Measurements from ENCODE around the gene CCDC93. TPM values are rescaled to one million over a fixed set of nuclear protein-coding genes. Genes with fewer than 3 reads are reported as not detected.

Gene CCDC93
- total and polyA plus RNA-seq, 10 of the 15 experiments (the other 5 are each of a cell fraction or from before 2014, with no cell fraction given), result 3.6 to 27.2 (median 13.5) TPM

- TF ChIP-seq FOXM1 (IDR thresholded peaks at IDR 0.05; ENCODE audit: low read depth, low read length), result no peak
- TF ChIP-seq ZNF687 (IDR thresholded peaks at IDR 0.05), result no peak
- TF ChIP-seq WRNIP1 (IDR thresholded peaks at IDR 0.05; ENCODE audit: borderline replicate concordance, low read depth, low read length), result no peak
- no peak for TF ChIP-seq CHD1 (IDR thresholded peaks at IDR 0.05; ENCODE audit: low read depth, low read length)
- no peak; the same call in 1 of the 2 replicates for TF ChIP-seq GATAD2B (conservative IDR thresholded peaks at IDR 0.05; ENCODE audit: low read depth)
- TF ChIP-seq ATF2 (IDR thresholded peaks at IDR 0.05; ENCODE audit: low read length), result peak; percentile 40; the same call in 1 of the 2 replicates
- TF ChIP-seq POU2F2 (IDR thresholded peaks at IDR 0.05; ENCODE audit: borderline replicate concordance, low read depth, low read length), result peak; percentile 58; the same call in 1 of the 3 replicates
- TF ChIP-seq GABPA (IDR thresholded peaks at IDR 0.05; ENCODE audit: low read depth), result no peak
- TF ChIP-seq PRDM15 (CRISPR knock-in tag; IDR thresholded peaks at IDR 0.05), result no peak
- no peak for TF ChIP-seq MYB (IDR thresholded peaks at IDR 0.05; ENCODE audit: borderline replicate concordance, low read depth, low read length)
- TF ChIP-seq SP1 (IDR thresholded peaks at IDR 0.05; ENCODE audit: low read depth, low read length), result peak; percentile 25
- TF ChIP-seq, protein P1, sequence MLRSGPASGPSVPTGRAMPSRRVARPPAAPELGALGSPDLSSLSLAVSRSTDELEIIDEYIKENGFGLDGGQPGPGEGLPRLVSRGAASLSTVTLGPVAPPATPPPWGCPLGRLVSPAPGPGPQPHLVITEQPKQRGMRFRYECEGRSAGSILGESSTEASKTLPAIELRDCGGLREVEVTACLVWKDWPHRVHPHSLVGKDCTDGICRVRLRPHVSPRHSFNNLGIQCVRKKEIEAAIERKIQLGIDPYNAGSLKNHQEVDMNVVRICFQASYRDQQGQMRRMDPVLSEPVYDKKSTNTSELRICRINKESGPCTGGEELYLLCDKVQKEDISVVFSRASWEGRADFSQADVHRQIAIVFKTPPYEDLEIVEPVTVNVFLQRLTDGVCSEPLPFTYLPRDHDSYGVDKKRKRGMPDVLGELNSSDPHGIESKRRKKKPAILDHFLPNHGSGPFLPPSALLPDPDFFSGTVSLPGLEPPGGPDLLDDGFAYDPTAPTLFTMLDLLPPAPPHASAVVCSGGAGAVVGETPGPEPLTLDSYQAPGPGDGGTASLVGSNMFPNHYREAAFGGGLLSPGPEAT (IDR thresholded peaks at IDR 0.05; ENCODE audit: low read depth), result no peak; the same call in 1 of the 2 replicates
- TF ChIP-seq SMARCA5 (IDR thresholded peaks at IDR 0.05), result 0 out of 2 replicates have a peak, but pooled peaks have one; percentile 72
- no peak for TF ChIP-seq ATF3 (IDR thresholded peaks at IDR 0.05; ENCODE audit: borderline replicate concordance, extremely low read depth, low read depth, low read length)
- peak; percentile 55 for TF ChIP-seq NR2F1 (conservative IDR thresholded peaks at IDR 0.05)
- TF ChIP-seq, protein P2, sequence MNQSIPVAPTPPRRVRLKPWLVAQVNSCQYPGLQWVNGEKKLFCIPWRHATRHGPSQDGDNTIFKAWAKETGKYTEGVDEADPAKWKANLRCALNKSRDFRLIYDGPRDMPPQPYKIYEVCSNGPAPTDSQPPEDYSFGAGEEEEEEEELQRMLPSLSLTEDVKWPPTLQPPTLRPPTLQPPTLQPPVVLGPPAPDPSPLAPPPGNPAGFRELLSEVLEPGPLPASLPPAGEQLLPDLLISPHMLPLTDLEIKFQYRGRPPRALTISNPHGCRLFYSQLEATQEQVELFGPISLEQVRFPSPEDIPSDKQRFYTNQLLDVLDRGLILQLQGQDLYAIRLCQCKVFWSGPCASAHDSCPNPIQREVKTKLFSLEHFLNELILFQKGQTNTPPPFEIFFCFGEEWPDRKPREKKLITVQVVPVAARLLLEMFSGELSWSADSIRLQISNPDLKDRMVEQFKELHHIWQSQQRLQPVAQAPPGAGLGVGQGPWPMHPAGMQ (IDR thresholded peaks at IDR 0.05; ENCODE audit: borderline replicate concordance), result no peak
Observed at GRCh38 chr2:118055512-118056164, 41.8 kb upstream of the CCDC93 start (continued).

Measured in GM12878 (cell line).